Esophagus squamous epithelium (tissue), 5 donors: ENCODE data around the gene GJA5. TPM values are rescaled to one million over a fixed set of nuclear protein-coding genes. Genes with fewer than 3 reads are reported as not detected.

ENCODE experiments used
- DNase-seq: peaks from one replicate; lab custom pipeline; 2025; lab: John Stamatoyannopoulos, UW
- H3K27ac ChIP-seq, 4 donors: fragments of 200-600 bp; sonication (generic); one replicate each; pipeline ENCODE4 v1.5.1; 2016 to 2019; ENCODE audit warnings: mild to moderate bottlenecking in 1 of 4
- H3K27me3 ChIP-seq, 4 donors: fragments of 200-600 bp; sonication (generic); 1 replicate in 3 of 4; 2 replicates in 1 of 4; pipeline versions ENCODE4 v1.5.1 to v1.6.0; 2017 to 2021; ENCODE audit warnings: antibody characterized with exemption in 1 of 4
- H3K36me3 ChIP-seq, 3 donors: fragments of 200-600 bp; sonication (generic); one replicate each; pipeline ENCODE4 v1.5.1; 2016 to 2019
- H3K4me1 ChIP-seq, 3 donors: fragments of 200-600 bp; sonication (generic); one replicate each; pipeline ENCODE4 v1.5.1; 2017 to 2019
- H3K4me3 ChIP-seq, 4 donors: fragments of 200-600 bp; sonication (generic); 1 replicate in 3 of 4; 2 replicates in 1 of 4; pipeline ENCODE4 v1.5.1; 2016 to 2019; ENCODE audit warnings: mild to moderate bottlenecking in 2 of 4, moderate library complexity in 1 of 4
- H3K9me3 ChIP-seq, 3 donors: fragments of 200-600 bp; sonication (generic); one replicate each; pipeline ENCODE4 v1.5.1; 2016 to 2019
- POLR2A ChIP-seq, 4 donors: fragments of 450-650 bp; IDR thresholded peaks; one replicate each; pipeline ENCODE4 v1.6.1; 2017; ENCODE audit warnings: antibody characterized with exemption in 4 of 4, mild to moderate bottlenecking in 4 of 4, moderate library complexity in 3 of 4
- WGBS, 2 donors: methylation state at CpG; one replicate each; pipeline ENCODE4 v1.1.5; 2018; 5-methylcytosine and 5-hydroxymethylcytosine counted together
- intact Hi-C: fragments of 100-400 bp; cut with DNase I; formaldehyde crosslinking; loops from one replicate; pipeline ENCODE4 v1.15.0; 2022
- total RNA-seq, 4 donors: library from RNA; depleted of rRNA; stranded (reverse); fragments of >200 nt; gene quantifications; one replicate each; pipeline ENCODE4 v1.1.0, GENCODE V29; 2016
- TF ChIP-seq, protein P1 (sequence below), 6 experiments: fragments of 450-650 bp in 4 of 6; fragments of 200-600 bp in 2 of 6; sonication (generic) in 2 of 6; IDR thresholded peaks; one replicate each; pipeline ENCODE4 v1.5.1; 2016 to 2019; ENCODE audit warnings: antibody characterized with exemption in 6 of 6, mild to moderate bottlenecking in 4 of 6, moderate library complexity in 4 of 6
- donor health status: DM: yes; HTN: yes; CAD: no.

Gene GJA5
- total RNA-seq, 4 donors from 2014 or later = 0.38 to 5.7 (median 3.2) TPM

GRCh38 chr1:147741065-147741464 is 19.3 kb downstream of the GJA5 start:
- Histone ChIP-seq H3K4me1 (no peaks in the 10 kb centered on the region), H3K36me3 (no peaks in the 10 kb centered on the region), H3K4me3 (no peak overlapping the region), H3K27me3 (peaks cover 0 to 4% (median 0%) of the 10 kb centered on the region in 4 donors), H3K27ac (no peak overlapping the region), H3K9me3 (no peaks in the 10 kb centered on the region)
- TF ChIP-seq, protein P1, sequence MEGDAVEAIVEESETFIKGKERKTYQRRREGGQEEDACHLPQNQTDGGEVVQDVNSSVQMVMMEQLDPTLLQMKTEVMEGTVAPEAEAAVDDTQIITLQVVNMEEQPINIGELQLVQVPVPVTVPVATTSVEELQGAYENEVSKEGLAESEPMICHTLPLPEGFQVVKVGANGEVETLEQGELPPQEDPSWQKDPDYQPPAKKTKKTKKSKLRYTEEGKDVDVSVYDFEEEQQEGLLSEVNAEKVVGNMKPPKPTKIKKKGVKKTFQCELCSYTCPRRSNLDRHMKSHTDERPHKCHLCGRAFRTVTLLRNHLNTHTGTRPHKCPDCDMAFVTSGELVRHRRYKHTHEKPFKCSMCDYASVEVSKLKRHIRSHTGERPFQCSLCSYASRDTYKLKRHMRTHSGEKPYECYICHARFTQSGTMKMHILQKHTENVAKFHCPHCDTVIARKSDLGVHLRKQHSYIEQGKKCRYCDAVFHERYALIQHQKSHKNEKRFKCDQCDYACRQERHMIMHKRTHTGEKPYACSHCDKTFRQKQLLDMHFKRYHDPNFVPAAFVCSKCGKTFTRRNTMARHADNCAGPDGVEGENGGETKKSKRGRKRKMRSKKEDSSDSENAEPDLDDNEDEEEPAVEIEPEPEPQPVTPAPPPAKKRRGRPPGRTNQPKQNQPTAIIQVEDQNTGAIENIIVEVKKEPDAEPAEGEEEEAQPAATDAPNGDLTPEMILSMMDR (IDR thresholded peaks at IDR 0.05) = no peak
- no peak for TF ChIP-seq POLR2A (IDR thresholded peaks at IDR 0.05)
- intact Hi-C loops = no loop called here
- DNase-seq = no peak
- 69 to 72% methylated on average over 1 of the region's 1 CpG for WGBS, 2 donors

DNA sequence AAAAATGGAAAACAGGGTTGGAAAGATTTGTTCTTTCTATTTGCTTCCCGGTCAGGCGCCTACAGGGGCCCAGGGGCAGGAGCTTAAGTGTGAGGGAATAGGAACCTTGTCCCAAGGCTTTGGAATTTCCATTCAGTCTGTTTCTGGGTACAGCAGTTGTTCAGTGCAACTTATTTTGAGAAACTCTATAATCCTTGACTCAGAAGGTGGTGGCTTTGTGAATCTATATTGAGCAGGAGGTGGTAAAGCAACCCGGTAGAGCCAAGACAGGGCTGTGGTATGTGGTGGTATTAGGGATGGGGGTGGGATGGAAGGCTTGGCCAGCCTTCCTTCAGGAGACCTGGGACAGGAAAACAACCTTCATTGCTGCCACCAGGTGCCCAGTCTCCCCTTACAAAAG is 20.0 kb downstream of the GJA5 start:
- H3K36me3 ChIP-seq = no peaks in the 10 kb centered on the region
- no peaks in the 10 kb centered on the region for H3K9me3 ChIP-seq
- H3K27ac ChIP-seq = no peak overlapping the region
- TF ChIP-seq POLR2A (IDR thresholded peaks at IDR 0.05) = no peak
- TF ChIP-seq, protein P1 (IDR thresholded peaks at IDR 0.05) = no peak
- H3K4me1 ChIP-seq = no peaks in the 10 kb centered on the region
- intact Hi-C loops = no loop called here
- WGBS, 2 donors = 79 to 85% methylated on average over 3 of the region's 3 CpGs
- H3K27me3 ChIP-seq = peaks cover 0 to 4% (median 0%) of the 10 kb centered on the region in 4 donors
- no peak for DNase-seq
- no peak overlapping the region for H3K4me3 ChIP-seq

DNA sequence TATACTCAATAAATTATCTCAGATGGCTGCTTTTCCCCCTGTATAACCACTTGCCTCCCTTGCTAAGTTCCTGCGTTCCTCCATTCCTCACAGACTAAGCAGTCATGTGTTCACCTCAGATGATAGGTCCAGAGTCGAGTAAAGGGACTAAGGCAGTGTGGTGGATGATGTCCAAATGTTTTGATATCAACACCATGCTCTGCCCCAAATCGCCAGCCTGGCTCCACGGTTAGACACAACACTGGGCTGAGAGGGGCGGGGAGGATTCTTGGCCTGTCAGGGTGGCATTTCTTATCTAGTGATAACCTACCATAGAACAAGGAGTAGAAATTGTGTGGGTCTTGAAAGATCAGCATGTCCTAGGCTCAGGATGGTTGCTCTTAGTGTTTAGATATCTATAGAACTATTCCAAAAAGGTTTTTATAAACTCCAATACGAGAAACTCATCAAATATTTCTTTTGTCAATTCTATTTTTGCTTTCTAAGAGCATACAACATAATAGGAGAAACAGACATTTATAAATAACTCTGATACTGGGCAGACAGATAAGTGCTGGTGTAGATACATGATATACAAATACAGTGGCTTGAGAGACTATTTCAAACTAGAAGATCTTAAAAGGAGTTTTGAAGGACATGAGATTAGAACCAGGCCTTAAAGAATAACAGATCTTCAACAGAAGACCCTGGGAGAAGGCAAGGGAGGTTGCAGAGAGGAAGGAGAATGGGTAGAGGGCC is 21.5 kb downstream of the GJA5 start:
- no peak overlapping the region for H3K27ac ChIP-seq
- no peak for TF ChIP-seq POLR2A (IDR thresholded peaks at IDR 0.05)
- TF ChIP-seq, protein P1 (IDR thresholded peaks at IDR 0.05) = no peak
- no peak overlapping the region for H3K4me3 ChIP-seq
- no peaks in the 10 kb centered on the region for H3K9me3 ChIP-seq
- H3K36me3 ChIP-seq = no peaks in the 10 kb centered on the region
- H3K4me1 ChIP-seq = no peaks in the 10 kb centered on the region
- no peak for DNase-seq
- 77 to 83% methylated on average over 4 of the region's 6 CpGs for WGBS, 2 donors
- H3K27me3 ChIP-seq = no peaks in the 10 kb centered on the region
- intact Hi-C loops = no loop called here

DNA sequence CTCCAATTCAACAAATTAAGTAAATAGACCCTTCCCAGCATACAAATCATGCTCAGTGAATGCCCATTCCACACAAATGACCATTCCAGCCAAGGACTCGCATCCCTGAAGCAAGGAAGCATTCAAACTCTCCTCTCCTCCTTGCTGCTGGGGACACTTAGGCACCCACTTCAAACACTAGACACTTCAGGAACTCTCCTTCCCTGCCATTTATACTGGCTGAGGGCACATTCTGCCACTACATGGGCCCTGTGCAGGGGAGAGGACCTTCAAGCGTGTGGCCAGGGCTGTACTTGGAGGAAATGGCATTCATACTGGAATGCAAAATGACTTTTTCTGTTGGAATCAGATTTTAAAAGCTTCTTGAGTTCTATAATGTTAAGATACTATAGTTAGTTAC is 22.3 kb downstream of the GJA5 start:
- Histone ChIP-seq H3K27me3 (peaks cover 0 to 2% (median 0%) of the 10 kb centered on the region in 4 donors), H3K9me3 (no peaks in the 10 kb centered on the region), H3K4me1 (no peaks in the 10 kb centered on the region), H3K27ac (no peak overlapping the region), H3K36me3 (no peaks in the 10 kb centered on the region), H3K4me3 (no peak overlapping the region)
- WGBS, 2 donors = 86 to 94% methylated on average over 2 of the region's 2 CpGs
- intact Hi-C loops = no loop called here
- DNase-seq = no peak
- TF ChIP-seq, protein P1 (IDR thresholded peaks at IDR 0.05) = no peak
- no peak for TF ChIP-seq POLR2A (IDR thresholded peaks at IDR 0.05)

DNA sequence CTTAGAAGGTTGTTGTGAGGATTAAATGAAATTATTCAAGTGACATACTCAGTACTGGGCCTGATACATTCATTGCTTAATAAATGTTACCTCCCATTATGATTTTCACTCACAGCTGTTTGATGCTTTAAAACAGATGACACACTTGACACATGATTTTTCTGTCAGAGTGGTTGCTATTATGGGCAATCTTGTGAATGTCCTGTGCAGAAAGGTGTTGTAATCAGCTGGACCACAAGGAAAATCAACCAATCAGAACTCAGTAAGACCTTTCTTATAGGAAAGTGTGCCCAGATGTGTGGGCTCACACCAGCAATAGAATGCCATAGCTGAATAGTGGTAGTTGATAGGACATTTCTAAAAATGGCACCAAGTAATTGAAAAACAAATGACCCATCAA is 23.5 kb downstream of the GJA5 start:
- Histone ChIP-seq H3K27me3 (peaks cover 0 to 5% (median 0%) of the 10 kb centered on the region in 4 donors), H3K4me1 (no peaks in the 10 kb centered on the region), H3K9me3 (no peaks in the 10 kb centered on the region), H3K36me3 (no peaks in the 10 kb centered on the region), H3K4me3 (no peak overlapping the region), H3K27ac (no peak overlapping the region)
- TF ChIP-seq, protein P1 (IDR thresholded peaks at IDR 0.05) = no peak
- no peak for TF ChIP-seq POLR2A (IDR thresholded peaks at IDR 0.05)
- no peak for DNase-seq
- intact Hi-C loops = no loop called here
